Measurements from ENCODE around the gene PRDM11. TPM values are rescaled to one million over a fixed set of nuclear protein-coding genes. Genes with fewer than 3 reads are reported as not detected.
A peak's percentile ranks its signal among the peaks of the same experiment; 100 is the strongest.

Gene PRDM11
- total and polyA plus RNA-seq, 10 donors = 1.7 to 24.3 (median 15.3) TPM

DNA sequence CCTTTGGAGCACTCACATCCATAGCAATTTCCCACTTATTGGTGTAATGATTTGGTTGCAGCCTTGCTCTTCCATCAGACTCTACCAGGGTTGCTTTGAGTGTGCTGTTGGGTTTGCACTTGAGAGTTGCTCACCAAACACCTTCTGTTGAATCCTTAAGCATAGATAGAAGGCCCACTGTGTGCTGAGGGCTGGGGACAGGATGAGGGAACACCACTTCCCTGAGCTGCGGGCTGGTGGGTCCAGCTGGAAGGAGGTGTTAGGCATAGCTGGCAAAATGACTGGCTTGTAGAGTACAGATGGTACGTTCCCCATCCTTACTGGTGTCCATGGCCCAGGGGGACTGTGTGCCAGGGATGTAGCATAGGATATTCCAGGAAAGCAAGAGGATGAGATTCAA, 3.9 kb downstream of the PRDM11 start:
- TF ChIP-seq POLR2AphosphoS5 (IDR thresholded peaks at IDR 0.05) (no peak), POLR2A (IDR thresholded peaks at IDR 0.05) (no peak)
- TF ChIP-seq, protein P1, sequence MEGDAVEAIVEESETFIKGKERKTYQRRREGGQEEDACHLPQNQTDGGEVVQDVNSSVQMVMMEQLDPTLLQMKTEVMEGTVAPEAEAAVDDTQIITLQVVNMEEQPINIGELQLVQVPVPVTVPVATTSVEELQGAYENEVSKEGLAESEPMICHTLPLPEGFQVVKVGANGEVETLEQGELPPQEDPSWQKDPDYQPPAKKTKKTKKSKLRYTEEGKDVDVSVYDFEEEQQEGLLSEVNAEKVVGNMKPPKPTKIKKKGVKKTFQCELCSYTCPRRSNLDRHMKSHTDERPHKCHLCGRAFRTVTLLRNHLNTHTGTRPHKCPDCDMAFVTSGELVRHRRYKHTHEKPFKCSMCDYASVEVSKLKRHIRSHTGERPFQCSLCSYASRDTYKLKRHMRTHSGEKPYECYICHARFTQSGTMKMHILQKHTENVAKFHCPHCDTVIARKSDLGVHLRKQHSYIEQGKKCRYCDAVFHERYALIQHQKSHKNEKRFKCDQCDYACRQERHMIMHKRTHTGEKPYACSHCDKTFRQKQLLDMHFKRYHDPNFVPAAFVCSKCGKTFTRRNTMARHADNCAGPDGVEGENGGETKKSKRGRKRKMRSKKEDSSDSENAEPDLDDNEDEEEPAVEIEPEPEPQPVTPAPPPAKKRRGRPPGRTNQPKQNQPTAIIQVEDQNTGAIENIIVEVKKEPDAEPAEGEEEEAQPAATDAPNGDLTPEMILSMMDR (IDR thresholded peaks at IDR 0.05 in 8 of 11, conservative IDR thresholded peaks at IDR 0.05 in 3 of 11) = no peak
- Histone ChIP-seq H3K4me3 (no peak overlapping the region), H3K9me3 (no peaks in the 10 kb centered on the region), H3K36me3 (no peaks in the 10 kb centered on the region), H3K4me1 (peaks cover 0 to 74% (median 34%) of the 10 kb centered on the region in 6 donors), H3K27ac (no peak overlapping the region), H3K27me3 (replicated peaks in 1 of 7) (peaks cover 0 to 8% (median 0%) of the 10 kb centered on the region in 7 donors)
- intact Hi-C loops (cut with DNase I; ENCODE audit: low total_unique reads) = no loop called here
- 92 to 97% (median 95%) methylated on average over 2 of the region's 2 CpGs for WGBS, 5 donors
- DNase-seq = peak; percentile 42

DNA sequence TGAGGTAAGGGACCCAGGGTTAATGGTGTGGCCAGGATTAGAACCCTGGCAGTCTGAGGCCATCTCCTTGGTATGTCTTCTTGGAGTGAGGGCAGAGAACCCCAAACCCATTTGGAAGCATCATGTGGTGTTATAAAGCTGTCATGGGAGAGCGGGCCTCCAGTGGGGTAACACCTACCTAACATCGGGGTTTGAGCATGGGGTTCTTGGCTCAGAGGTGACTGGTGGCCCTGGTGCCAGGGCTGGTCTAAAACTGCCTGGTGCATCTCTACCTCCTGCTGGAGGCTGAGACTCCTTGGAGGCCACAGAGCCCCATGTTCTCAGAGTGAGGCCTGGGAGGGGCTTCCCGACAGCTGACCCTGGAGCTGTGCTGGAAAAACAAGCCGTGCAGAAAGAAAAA, 4.5 kb downstream of the PRDM11 start:
- DNase-seq = peak; percentile 42
- peaks cover 0 to 75% (median 30%) of the 10 kb centered on the region in 6 donors for H3K4me1 ChIP-seq
- intact Hi-C loops (cut with DNase I; ENCODE audit: low total_unique reads) = no loop called here
- 81 to 96% (median 91%) methylated on average over 4 of the region's 4 CpGs for WGBS, 5 donors
- H3K36me3 ChIP-seq = no peaks in the 10 kb centered on the region
- TF ChIP-seq POLR2AphosphoS5 (IDR thresholded peaks at IDR 0.05) (no peak), POLR2A (IDR thresholded peaks at IDR 0.05) (no peak)
- TF ChIP-seq, protein P1 (IDR thresholded peaks at IDR 0.05 in 8 of 11, conservative IDR thresholded peaks at IDR 0.05 in 3 of 11) = no peak
- no peak overlapping the region for H3K4me3 ChIP-seq
- H3K27ac ChIP-seq = no peak overlapping the region
- peaks cover 0 to 2% (median 0%) of the 10 kb centered on the region in 7 donors for H3K27me3 ChIP-seq (replicated peaks in 1 of 7)
- H3K9me3 ChIP-seq = no peaks in the 10 kb centered on the region

DNA sequence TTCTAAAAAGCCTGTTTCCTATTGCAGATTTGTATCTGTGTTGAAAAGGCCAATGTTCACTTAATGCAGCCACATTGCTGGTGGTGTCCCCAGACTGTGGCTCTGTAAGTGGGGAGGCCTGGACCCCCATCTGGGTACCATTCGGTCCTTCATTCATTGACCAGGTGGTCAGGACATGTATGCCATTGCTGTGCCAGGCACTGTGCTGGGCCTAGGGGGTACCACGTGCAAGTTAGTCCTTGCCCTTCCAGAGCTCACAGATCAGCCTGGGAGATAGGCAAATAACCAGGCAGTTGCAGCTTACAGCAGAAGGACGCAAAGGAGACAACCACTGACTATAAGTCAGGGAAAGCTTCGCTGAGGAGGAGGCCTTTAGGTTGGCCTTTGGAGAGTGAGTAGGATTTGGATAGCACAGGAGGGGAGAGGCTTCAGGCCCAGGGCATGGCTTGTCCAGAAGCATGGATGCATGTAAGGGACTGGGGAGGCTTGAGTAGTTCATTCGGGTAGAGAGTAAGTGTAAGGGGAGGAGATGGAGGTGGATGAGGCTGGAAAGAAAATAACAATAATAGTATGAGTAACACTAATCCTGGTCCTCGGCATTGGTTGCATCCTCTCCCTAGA, 5.0 kb downstream of the PRDM11 start:
- Histone ChIP-seq H3K9me3 (no peaks in the 10 kb centered on the region), H3K36me3 (no peaks in the 10 kb centered on the region), H3K4me3 (no peak overlapping the region), H3K27me3 (replicated peaks in 1 of 7) (no peaks in the 10 kb centered on the region), H3K27ac (no peak overlapping the region), H3K4me1 (peaks cover 0 to 75% (median 30%) of the 10 kb centered on the region in 6 donors)
- peak; percentile 42 for DNase-seq
- TF ChIP-seq POLR2A (IDR thresholded peaks at IDR 0.05) (no peak), POLR2AphosphoS5 (IDR thresholded peaks at IDR 0.05) (no peak)
- TF ChIP-seq, protein P1 (IDR thresholded peaks at IDR 0.05 in 8 of 11, conservative IDR thresholded peaks at IDR 0.05 in 3 of 11) = no peak
- intact Hi-C loops (cut with DNase I; ENCODE audit: low total_unique reads) = no loop called here
- WGBS, 5 donors = 86 to 97% (median 90%) methylated on average over 6 of the region's 6 CpGs

DNA sequence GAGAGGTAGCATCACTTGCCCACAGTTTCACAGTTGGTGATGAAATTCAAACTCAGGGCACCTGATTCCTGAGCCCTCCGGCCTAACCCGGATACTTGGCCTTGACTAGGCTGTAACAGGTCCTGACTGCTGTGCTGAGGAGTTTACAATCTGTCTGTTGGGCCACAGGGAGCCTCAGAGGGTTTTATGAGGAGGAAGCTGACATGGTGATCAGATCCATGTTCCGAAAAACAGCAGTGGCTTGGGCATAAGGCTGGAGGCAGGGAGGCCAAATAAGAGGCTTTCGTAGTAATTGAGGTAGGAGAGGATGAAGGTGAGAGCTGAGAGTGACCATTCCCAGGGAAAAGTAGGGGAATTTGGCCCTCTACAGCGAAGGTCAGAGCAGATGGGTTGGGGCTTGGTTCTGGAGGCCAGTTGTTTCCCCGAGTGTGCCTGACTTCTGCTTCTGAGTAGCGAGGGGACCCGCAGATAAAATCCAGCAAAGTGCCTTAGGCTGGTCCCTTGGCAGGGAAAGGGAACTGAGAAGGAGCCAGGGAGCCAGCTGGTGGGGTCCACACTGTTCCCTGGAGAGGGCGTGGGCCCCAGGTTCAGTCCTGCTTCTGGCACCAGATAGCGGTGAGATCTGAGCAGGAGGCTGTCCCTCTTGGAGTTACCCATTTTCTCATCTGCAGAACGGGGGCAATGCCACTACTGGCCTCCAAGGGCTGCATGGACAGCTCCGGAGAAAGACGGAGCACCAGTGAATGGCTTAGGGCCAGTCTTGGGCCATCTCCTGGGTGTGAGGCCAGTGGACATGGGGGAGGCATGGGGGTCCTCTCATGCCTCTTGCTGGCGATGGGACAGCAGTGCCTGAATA, 6.5 kb downstream of the PRDM11 start:
- DNase-seq = peak; percentile 18
- WGBS, 5 donors = 86 to 90% (median 87%) methylated on average over 13 to 14 of the region's 14 CpGs
- TF ChIP-seq POLR2A (IDR thresholded peaks at IDR 0.05) (no peak), POLR2AphosphoS5 (IDR thresholded peaks at IDR 0.05) (no peak)
- TF ChIP-seq, protein P1 (IDR thresholded peaks at IDR 0.05 in 8 of 11, conservative IDR thresholded peaks at IDR 0.05 in 3 of 11) = no peak
- H3K27me3 ChIP-seq (replicated peaks in 1 of 7) = no peaks in the 10 kb centered on the region
- peaks cover 0 to 6% (median 0%) of the 10 kb centered on the region in 6 donors for H3K36me3 ChIP-seq
- intact Hi-C loops (cut with DNase I; ENCODE audit: low total_unique reads) = no loop called here
- H3K4me3 ChIP-seq = no peak overlapping the region
- H3K4me1 ChIP-seq = peaks cover 0 to 81% (median 30%) of the 10 kb centered on the region in 6 donors
- H3K9me3 ChIP-seq = no peaks in the 10 kb centered on the region
- no peak overlapping the region for H3K27ac ChIP-seq

Data from spleen (tissue), 11 donors.